Breast epithelium (tissue), 4 donors: ENCODE data around the gene SERGEF. TPM values are rescaled to one million over a fixed set of nuclear protein-coding genes. Genes with fewer than 3 reads are reported as not detected.

Experiments
- DNase-seq, 2 donors: peaks; one replicate each; pipeline ENCODE4 v3.0.0-alpha.2; 2019; ENCODE audit warnings: low spot score in 2 of 2
- H3K27ac ChIP-seq, 2 donors: fragments of 200-600 bp; sonication (generic) in 1 of 2; one replicate each; pipeline ENCODE4 v1.5.1; 2016 to 2019; ENCODE audit warnings: mild to moderate bottlenecking in 1 of 2
- H3K27me3 ChIP-seq, 2 donors: fragments of 200-600 bp; sonication (generic) in 1 of 2; one replicate each; pipeline versions ENCODE4 v1.5.1 to v1.6.0; 2017 to 2019; ENCODE audit warnings: control low read depth in 1 of 2, mild to moderate bottlenecking in 1 of 2
- H3K36me3 ChIP-seq: fragments of 200-600 bp; one replicate; pipeline ENCODE4 v1.5.1; 2019
- H3K4me1 ChIP-seq, 2 donors: fragments of 200-600 bp; sonication (generic); one replicate each; pipeline ENCODE4 v1.5.1; 2016 to 2019; ENCODE audit warnings: control low read depth in 1 of 2
- H3K4me3 ChIP-seq, 3 donors: fragments of 200-600 bp; sonication (generic); 1 replicate in 2 of 3; 2 replicates in 1 of 3; pipeline ENCODE4 v1.5.1; 2016 to 2019; ENCODE audit warnings: mild to moderate bottlenecking in 3 of 3, moderate library complexity in 2 of 3
- H3K9me3 ChIP-seq, 2 donors: fragments of 200-600 bp; sonication (generic) in 1 of 2; one replicate each; pipeline ENCODE4 v1.5.1; 2016 to 2019; ENCODE audit warnings: control low read depth in 1 of 2
- CTCF ChIP-seq, 3 donors: fragments of 450-650 bp; IDR thresholded peaks; one replicate each; pipeline ENCODE4 v1.5.1; 2016 to 2017; ENCODE audit warnings: antibody characterized with exemption in 3 of 3, mild to moderate bottlenecking in 3 of 3, moderate library complexity in 3 of 3
- POLR2A ChIP-seq: fragments of 450-650 bp; IDR thresholded peaks from one replicate; pipeline ENCODE4 v1.6.1; 2016; ENCODE audit warnings: antibody characterized with exemption, mild to moderate bottlenecking, moderate library complexity
- POLR2AphosphoS5 ChIP-seq, 3 donors: sonication (generic); formaldehyde crosslinking; IDR thresholded peaks; one replicate each; pipeline ENCODE4 v1.6.1; 2017; ENCODE audit warnings: antibody characterized with exemption in 3 of 3
- intact Hi-C: fragments of 100-400 bp; cut with DNase I; formaldehyde crosslinking; loops from one replicate; pipeline ENCODE4 v1.15.1; 2023; ENCODE audit warnings: low total_unique reads
- total RNA-seq, 3 donors: library from RNA; depleted of rRNA; stranded (reverse); fragments of >200 nt; gene quantifications; one replicate each; pipeline ENCODE4 v1.1.0, GENCODE V29; 2016

Gene SERGEF
- total RNA-seq, 3 donors from 2014 or later: 31.8 to 47.5 (median 41.9) TPM

GRCh38 chr11:17782145-17782544 is 230.7 kb downstream of the SERGEF start:
- no peaks in the 10 kb centered on the region for H3K27me3 ChIP-seq
- TF ChIP-seq POLR2AphosphoS5 (IDR thresholded peaks at IDR 0.05): no peak
- TF ChIP-seq CTCF (IDR thresholded peaks at IDR 0.05): no peak
- no peak for TF ChIP-seq POLR2A
- no peak overlapping the region for H3K4me3 ChIP-seq
- H3K36me3 ChIP-seq: no peaks in the 10 kb centered on the region
- no peak for DNase-seq
- intact Hi-C loops: no loop called here
- H3K27ac ChIP-seq: no peak overlapping the region
- H3K4me1 ChIP-seq: no peaks in the 10 kb centered on the region
- H3K9me3 ChIP-seq: no peaks in the 10 kb centered on the region

- H3K27ac ChIP-seq: no peak overlapping the region
- no peaks in the 10 kb centered on the region for H3K27me3 ChIP-seq
- DNase-seq: no peak
- no peaks in the 10 kb centered on the region for H3K36me3 ChIP-seq
- H3K4me1 ChIP-seq: no peaks in the 10 kb centered on the region
- no peak for TF ChIP-seq CTCF (IDR thresholded peaks at IDR 0.05)
- TF ChIP-seq POLR2A: no peak
- TF ChIP-seq POLR2AphosphoS5 (IDR thresholded peaks at IDR 0.05): no peak
- intact Hi-C loops: no loop called here
- H3K4me3 ChIP-seq: no peak overlapping the region
- no peaks in the 10 kb centered on the region for H3K9me3 ChIP-seq
Observed at GRCh38 chr11:17781626-17782025, 231.2 kb downstream of the SERGEF start.

- no peak overlapping the region for H3K27ac ChIP-seq
- no peaks in the 10 kb centered on the region for H3K27me3 ChIP-seq
- no peaks in the 10 kb centered on the region for H3K4me1 ChIP-seq
- no peaks in the 10 kb centered on the region for H3K36me3 ChIP-seq
- no peaks in the 10 kb centered on the region for H3K9me3 ChIP-seq
- DNase-seq: no peak
- intact Hi-C loops: no loop called here
- TF ChIP-seq POLR2AphosphoS5 (IDR thresholded peaks at IDR 0.05) (no peak), CTCF (IDR thresholded peaks at IDR 0.05) (no peak), POLR2A (no peak)
- H3K4me3 ChIP-seq: no peak overlapping the region
Observed at GRCh38 chr11:17781221-17781620, 231.6 kb downstream of the SERGEF start.

GRCh38 chr11:17780668-17781067 is 232.2 kb downstream of the SERGEF start:
- no peaks in the 10 kb centered on the region for H3K36me3 ChIP-seq
- H3K4me3 ChIP-seq: no peak overlapping the region
- TF ChIP-seq POLR2AphosphoS5 (IDR thresholded peaks at IDR 0.05) (no peak), POLR2A (no peak), CTCF (IDR thresholded peaks at IDR 0.05) (no peak)
- intact Hi-C loops: no loop called here
- H3K9me3 ChIP-seq: no peaks in the 10 kb centered on the region
- H3K27ac ChIP-seq: no peak overlapping the region
- H3K4me1 ChIP-seq: no peaks in the 10 kb centered on the region
- no peak for DNase-seq
- H3K27me3 ChIP-seq: no peaks in the 10 kb centered on the region

GRCh38 chr11:17779861-17780594 is 232.8 kb downstream of the SERGEF start:
- no peaks in the 10 kb centered on the region for H3K9me3 ChIP-seq
- no peak overlapping the region for H3K27ac ChIP-seq
- H3K27me3 ChIP-seq: no peaks in the 10 kb centered on the region
- intact Hi-C loops: no loop called here
- no peaks in the 10 kb centered on the region for H3K36me3 ChIP-seq
- TF ChIP-seq CTCF (IDR thresholded peaks at IDR 0.05): no peak
- TF ChIP-seq POLR2A: no peak
- no peak for TF ChIP-seq POLR2AphosphoS5 (IDR thresholded peaks at IDR 0.05)
- no peaks in the 10 kb centered on the region for H3K4me1 ChIP-seq
- no peak for DNase-seq
- no peak overlapping the region for H3K4me3 ChIP-seq
